AG09309 (cell line): Measurements from ENCODE around the gene CHRNA9.

Source experiments
- DNase-seq: peaks from one replicate; pipeline ENCODE4 v3.0.0-alpha.2; 2010; ENCODE audit warnings: low read depth
- H3K4me3 ChIP-seq: 2 replicates; pipeline ENCODE4 v1.5.1; 2011; ENCODE audit warnings: mild to moderate bottlenecking, low read depth, low read length, moderate library complexity; ENCODE audit not compliant: control insufficient read depth
- TF ChIP-seq, protein P1 (sequence below): IDR thresholded peaks from 2 replicates; pipeline ENCODE4 v1.5.1; 2011; ENCODE audit warnings: mild to moderate bottlenecking, low read depth, low read length, inconsistent platforms; ENCODE audit not compliant: insufficient read depth, control insufficient read depth; ENCODE audit errors: missing control alignments

The CHRNA9 gene

DNA sequence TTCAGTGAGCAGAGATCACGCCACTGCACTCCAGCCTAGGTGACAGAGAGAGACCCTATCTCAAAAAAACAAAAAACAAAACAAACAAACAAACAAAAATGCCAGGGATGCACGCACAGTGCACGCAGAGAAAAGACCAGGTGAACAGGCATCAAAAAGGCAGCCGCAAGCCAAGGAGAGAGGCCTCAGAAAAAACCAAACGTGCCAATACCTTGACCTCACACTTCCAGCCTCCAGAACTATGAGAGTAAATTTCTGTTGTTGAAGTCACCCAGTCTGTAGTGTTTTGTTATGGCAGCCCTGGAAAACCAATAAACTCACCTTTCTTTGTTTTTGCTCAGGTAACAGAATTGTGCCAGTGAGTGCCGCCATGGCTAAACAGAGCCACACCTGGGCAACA lies 66.0 kb downstream of the CHRNA9 start:
- no peak overlapping the region for H3K4me3 ChIP-seq
- DNase-seq, result no peak
- TF ChIP-seq, protein P1, sequence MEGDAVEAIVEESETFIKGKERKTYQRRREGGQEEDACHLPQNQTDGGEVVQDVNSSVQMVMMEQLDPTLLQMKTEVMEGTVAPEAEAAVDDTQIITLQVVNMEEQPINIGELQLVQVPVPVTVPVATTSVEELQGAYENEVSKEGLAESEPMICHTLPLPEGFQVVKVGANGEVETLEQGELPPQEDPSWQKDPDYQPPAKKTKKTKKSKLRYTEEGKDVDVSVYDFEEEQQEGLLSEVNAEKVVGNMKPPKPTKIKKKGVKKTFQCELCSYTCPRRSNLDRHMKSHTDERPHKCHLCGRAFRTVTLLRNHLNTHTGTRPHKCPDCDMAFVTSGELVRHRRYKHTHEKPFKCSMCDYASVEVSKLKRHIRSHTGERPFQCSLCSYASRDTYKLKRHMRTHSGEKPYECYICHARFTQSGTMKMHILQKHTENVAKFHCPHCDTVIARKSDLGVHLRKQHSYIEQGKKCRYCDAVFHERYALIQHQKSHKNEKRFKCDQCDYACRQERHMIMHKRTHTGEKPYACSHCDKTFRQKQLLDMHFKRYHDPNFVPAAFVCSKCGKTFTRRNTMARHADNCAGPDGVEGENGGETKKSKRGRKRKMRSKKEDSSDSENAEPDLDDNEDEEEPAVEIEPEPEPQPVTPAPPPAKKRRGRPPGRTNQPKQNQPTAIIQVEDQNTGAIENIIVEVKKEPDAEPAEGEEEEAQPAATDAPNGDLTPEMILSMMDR, result no peak

DNA sequence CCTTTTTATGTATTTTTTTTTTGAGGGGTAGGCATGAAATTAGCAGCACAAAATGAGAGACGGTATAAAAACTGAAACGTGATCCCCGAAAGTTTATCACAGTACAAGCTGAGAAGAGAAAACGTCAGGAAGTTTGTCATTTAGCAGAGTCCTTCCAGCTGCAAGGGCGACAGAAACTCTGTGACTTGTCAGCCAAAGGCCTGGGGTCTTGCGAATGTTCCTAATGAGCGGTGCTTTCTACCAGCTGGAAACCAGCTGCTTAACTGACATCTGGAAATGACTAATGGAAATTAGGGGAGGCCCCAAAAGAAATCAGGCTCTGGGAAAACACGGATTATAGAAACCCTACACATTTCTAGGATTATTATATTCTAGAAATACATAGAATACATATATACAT lies 66.5 kb downstream of the CHRNA9 start:
- no peak overlapping the region for H3K4me3 ChIP-seq
- TF ChIP-seq, protein P1, result no peak
- no peak for DNase-seq

DNA sequence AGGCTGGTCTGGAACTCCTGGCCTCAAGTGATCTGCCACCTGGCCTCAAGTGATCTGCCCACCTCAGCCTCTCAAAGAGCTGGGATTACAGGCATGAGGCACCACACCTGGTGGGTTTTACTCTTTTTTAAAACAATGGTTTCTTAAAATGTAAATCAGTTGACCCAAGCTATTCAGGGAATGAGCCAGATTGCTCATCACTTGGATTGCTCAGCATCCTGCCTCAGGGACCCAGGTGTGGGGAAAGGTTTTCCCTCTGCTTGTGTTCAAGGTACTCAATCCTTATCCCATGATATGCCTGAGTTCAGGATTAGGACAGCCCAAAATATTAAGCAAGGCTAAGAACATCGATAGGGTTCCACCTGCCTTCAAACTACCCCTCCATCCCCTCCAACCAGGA lies 67.4 kb downstream of the CHRNA9 start:
- TF ChIP-seq, protein P1, result no peak
- H3K4me3 ChIP-seq, result no peak overlapping the region
- DNase-seq, result no peak

DNA sequence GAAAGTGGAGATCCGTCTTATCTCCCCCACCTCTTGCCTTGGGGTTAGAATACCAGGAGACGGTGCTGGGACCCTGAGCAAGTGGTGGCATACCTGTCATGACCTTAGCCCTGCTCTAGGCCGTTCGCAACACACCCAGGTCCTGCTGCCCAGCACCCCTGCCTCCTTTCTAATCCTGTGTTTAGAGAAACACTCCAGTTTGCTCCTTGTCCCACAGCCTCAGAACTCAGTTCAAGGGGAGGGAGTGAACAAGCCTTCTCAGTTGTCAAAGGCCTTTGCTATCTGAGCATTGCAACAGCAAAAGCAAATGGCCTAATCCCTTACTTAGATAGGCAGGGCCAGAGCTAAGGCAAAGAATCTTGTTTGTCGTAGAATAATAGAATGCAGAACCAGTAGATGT lies 67.9 kb downstream of the CHRNA9 start:
- H3K4me3 ChIP-seq, result no peak overlapping the region
- no peak for DNase-seq
- TF ChIP-seq, protein P1, result no peak
